ENCODE data around the gene SKIC2. TPM values are rescaled to one million over a fixed set of nuclear protein-coding genes. Genes with fewer than 3 reads are reported as not detected.
A peak's percentile ranks its signal among the peaks of the same experiment; 100 is the strongest.
"Not testable (repeated sequence)": the region's sequence is repeated elsewhere in the genome, so short reads cannot be mapped to it uniquely, and the experiment has no call there.

The SKIC2 gene
- total RNA-seq, 1 experiment from 2014 or later = 24.1 TPM

GRCh38 chr6:31968791-31969711, 10.1 kb downstream of the SKIC2 start:
- no peak for DNase-seq (ENCODE audit: extremely low read depth, low read depth)

- no peak for DNase-seq (ENCODE audit: extremely low read depth, low read depth)
Observed at GRCh38 chr6:31969712-31970603, 11.0 kb downstream of the SKIC2 start.

GRCh38 chr6:31970604-31971271, 11.8 kb downstream of the SKIC2 start:
- DNase-seq (ENCODE audit: extremely low read depth, low read depth) = no peak

GRCh38 chr6:31971279-31971992, 12.5 kb downstream of the SKIC2 start:
- DNase-seq (ENCODE audit: extremely low read depth, low read depth) = no peak

- peak; percentile 95 for DNase-seq (ENCODE audit: extremely low read depth, low read depth)
Observed at GRCh38 chr6:31971993-31972708, 13.2 kb downstream of the SKIC2 start, which contains the start of gene DXO. Gene DXO, minus strand, starts transcription at chr6:31972138. Its CDS starts 463 bp downstream, at chr6:31971675.

- no peak for DNase-seq (ENCODE audit: extremely low read depth, low read depth)
Observed at GRCh38 chr6:31972709-31973350, 13.9 kb downstream of the SKIC2 start.

- DNase-seq (ENCODE audit: extremely low read depth, low read depth) = not testable (repeated sequence)
Observed at GRCh38 chr6:31976065-31976464, 17.1 kb downstream of the SKIC2 start.

GRCh38 chr6:31977816-31978431, 18.9 kb downstream of the SKIC2 start:
- no peak for DNase-seq (ENCODE audit: extremely low read depth, low read depth)

GRCh38 chr6:31978831-31979230, 19.9 kb downstream of the SKIC2 start:
- no peak for DNase-seq (ENCODE audit: extremely low read depth, low read depth)

GRCh38 chr6:31979238-31979898, 20.4 kb downstream of the SKIC2 start:
- DNase-seq (ENCODE audit: extremely low read depth, low read depth) = no peak

- DNase-seq (ENCODE audit: extremely low read depth, low read depth) = not testable (repeated sequence)
Observed at GRCh38 chr6:31980195-31980876, 21.4 kb downstream of the SKIC2 start.

- not testable (repeated sequence) for DNase-seq (ENCODE audit: extremely low read depth, low read depth)
Observed at GRCh38 chr6:31980998-31981397, 22.0 kb downstream of the SKIC2 start.

- not testable (repeated sequence) for DNase-seq (ENCODE audit: extremely low read depth, low read depth)
Observed at GRCh38 chr6:31981744-31982143, 22.8 kb downstream of the SKIC2 start, which contains the start of gene C4A. Gene C4A, plus strand, starts transcription at chr6:31982057. Its CDS starts 51 bp downstream, at chr6:31982108.

GRCh38 chr6:31989363-31989762, 30.4 kb downstream of the SKIC2 start:
- not testable (repeated sequence) for DNase-seq (ENCODE audit: extremely low read depth, low read depth)

GRCh38 chr6:31994421-31994820, 35.4 kb downstream of the SKIC2 start:
- not testable (repeated sequence) for DNase-seq (ENCODE audit: extremely low read depth, low read depth)

GRCh38 chr6:31996385-31996784, 37.4 kb downstream of the SKIC2 start:
- DNase-seq (ENCODE audit: extremely low read depth, low read depth) = not testable (repeated sequence)

Data from NCI-H460 (cell line).